GM19438 (cell line): ENCODE data around the gene EIF2B1.
A peak's percentile ranks its signal among the peaks of the same experiment; 100 is the strongest.

Experiments
- ATAC-seq: cut with Tn5 transposase; IDR thresholded peaks from one replicate; pipeline ENCODE4 v1.9.1; 2021; ENCODE audit warnings: low read depth; ENCODE audit not compliant: unreplicated experiment

Gene EIF2B1

GRCh38 chr12:123633379-123634141 is at the start of gene EIF2B1, which contains the start of gene GTF2H3:
Gene EIF2B1, minus strand, starts transcription at chr12:123633686. Its CDS starts 129 bp downstream, at chr12:123633557.
Gene GTF2H3, plus strand, starts transcription at chr12:123633829. Its CDS starts 31 bp downstream, at chr12:123633860.
- ATAC-seq = peak; percentile 97

GRCh38 chr12:123681605-123682004 is 48.1 kb upstream of the EIF2B1 start:
- ATAC-seq = no peak

GRCh38 chr12:123678981-123679380 is 45.5 kb upstream of the EIF2B1 start:
- no peak for ATAC-seq

- ATAC-seq = no peak
Observed at GRCh38 chr12:123676616-123677320, 43.3 kb upstream of the EIF2B1 start.

DNA sequence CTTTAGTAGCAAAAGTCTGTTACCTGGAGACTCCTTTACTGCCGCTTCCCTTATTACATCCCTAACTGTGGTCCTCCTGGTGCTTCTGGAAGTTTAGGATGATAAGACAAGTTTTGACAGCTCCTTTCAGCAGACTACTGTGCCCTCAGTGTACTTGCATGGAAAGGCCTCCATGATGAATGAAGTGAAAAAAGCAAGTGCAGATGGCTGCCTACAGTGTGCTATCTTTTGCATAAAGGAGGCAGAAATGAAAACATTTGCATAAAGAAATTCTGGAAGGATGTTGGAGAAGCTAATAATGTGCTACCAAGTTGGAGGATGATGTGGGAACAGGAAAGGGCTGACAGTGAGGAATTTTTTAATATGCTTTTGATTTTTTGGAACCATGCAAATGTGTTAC is 42.0 kb upstream of the EIF2B1 start:
- ATAC-seq = no peak

GRCh38 chr12:123671876-123672275 is 38.4 kb upstream of the EIF2B1 start:
- ATAC-seq = no peak

GRCh38 chr12:123670882-123671728 is 37.6 kb upstream of the EIF2B1 start, which contains the start of gene TCTN2:
Gene TCTN2, plus strand, starts transcription at chr12:123671113. Its CDS starts 128 bp downstream, at chr12:123671241.
- ATAC-seq = peak; percentile 100

GRCh38 chr12:123667771-123668170 is 34.3 kb upstream of the EIF2B1 start:
- ATAC-seq = no peak

- no peak for ATAC-seq
Observed at GRCh38 chr12:123659996-123660727, 26.7 kb upstream of the EIF2B1 start.

DNA sequence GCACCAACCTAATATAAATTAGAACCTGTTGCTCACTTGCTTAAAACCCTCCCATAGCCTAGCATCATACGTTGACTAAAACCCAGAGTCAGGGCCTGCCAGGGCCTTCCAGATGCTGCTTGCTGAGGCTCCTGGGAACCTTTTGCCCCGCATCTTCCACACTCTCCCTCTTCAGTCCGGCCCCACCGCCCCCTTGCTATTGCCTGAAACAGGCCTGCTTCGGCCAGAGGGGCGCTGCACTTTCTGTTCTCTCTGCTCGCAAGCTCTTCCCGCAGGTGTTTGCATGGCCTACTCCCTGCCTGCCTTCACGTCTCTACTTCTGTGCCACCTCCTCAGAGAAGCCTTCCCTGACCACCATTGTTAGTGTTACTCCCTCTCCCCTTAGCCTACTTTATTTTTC is 23.7 kb upstream of the EIF2B1 start:
- ATAC-seq = no peak

GRCh38 chr12:123656392-123656791 is 22.9 kb upstream of the EIF2B1 start:
- no peak for ATAC-seq

GRCh38 chr12:123655420-123655819 is 21.9 kb upstream of the EIF2B1 start:
- peak; percentile 74 for ATAC-seq

- no peak for ATAC-seq
Observed at GRCh38 chr12:123654129-123654701, 20.7 kb upstream of the EIF2B1 start.

- ATAC-seq = no peak
Observed at GRCh38 chr12:123648401-123648800, 14.9 kb upstream of the EIF2B1 start.

- ATAC-seq = no peak
Observed at GRCh38 chr12:123645878-123646277, 12.4 kb upstream of the EIF2B1 start.

GRCh38 chr12:123645380-123645779 is 11.9 kb upstream of the EIF2B1 start:
- no peak for ATAC-seq

GRCh38 chr12:123643911-123644310 is 10.4 kb upstream of the EIF2B1 start:
- ATAC-seq = no peak

GRCh38 chr12:123634142-123634561 is 666 bp upstream of the EIF2B1 start:
- ATAC-seq = no peak

DNA sequence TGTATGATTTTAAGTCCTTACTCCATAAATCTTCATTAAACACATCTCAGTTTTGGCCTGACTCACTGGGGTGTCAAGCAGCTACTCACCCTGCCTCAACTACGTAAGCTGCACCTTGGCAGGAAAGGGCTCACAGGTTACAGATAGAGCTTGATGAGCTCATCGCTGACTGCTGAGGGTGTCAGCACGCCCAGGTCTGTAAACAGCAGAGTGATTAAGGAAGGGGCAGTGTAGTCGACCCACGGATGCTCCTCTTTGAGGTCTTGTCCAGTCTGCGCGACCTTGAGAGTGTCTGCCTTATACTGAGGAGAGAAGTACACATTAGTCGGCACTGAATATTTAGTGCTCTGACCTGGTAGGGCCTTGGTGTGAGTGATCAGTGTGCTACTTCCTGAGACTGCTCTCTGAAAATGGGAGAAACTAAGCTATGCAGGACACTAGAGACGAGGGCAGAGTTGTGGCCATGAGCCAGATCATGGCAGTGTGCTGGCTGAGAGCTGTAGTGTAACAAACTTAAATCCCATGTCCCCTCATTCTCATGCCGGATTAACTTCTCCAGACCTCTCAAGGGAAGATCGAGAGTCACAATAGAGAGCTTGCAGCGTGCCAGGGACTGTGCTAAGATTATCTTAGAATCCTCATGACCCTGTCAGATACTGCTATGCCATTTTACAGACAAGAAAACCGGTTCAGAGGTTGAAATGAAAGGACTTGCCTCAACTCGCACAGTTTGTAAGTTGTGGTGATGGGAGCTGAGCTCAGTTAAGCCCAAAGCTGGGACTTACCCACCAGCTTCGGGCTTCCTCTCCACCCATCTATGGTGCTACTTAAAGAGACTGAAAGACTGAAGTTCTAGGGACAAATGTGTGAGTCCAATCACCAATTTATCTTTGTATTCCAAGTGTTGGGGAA is 11.6 kb downstream of the EIF2B1 start:
- no peak for ATAC-seq
